Vagina (tissue), 2 donors: Measurements from ENCODE around the gene NCAPD2.

Experiments
- CTCF ChIP-seq, 3 experiments: fragments of 450-650 bp in 2 of 3; fragments of 200-600 bp in 1 of 3; sonication (generic) in 1 of 3; IDR thresholded peaks; one replicate each; pipeline ENCODE4 v1.5.1; 2017 to 2019; ENCODE audit warnings: antibody characterized with exemption in 3 of 3, mild to moderate bottlenecking in 2 of 3, moderate library complexity in 2 of 3
- POLR2A ChIP-seq, 2 donors: fragments of 450-650 bp; IDR thresholded peaks; one replicate each; pipeline ENCODE4 v1.6.1; 2017; ENCODE audit warnings: antibody characterized with exemption in 2 of 2, mild to moderate bottlenecking in 2 of 2, moderate library complexity in 2 of 2

GRCh38 chr12:6524648-6525047 lies 30.7 kb downstream of the NCAPD2 start:
- TF ChIP-seq CTCF (IDR thresholded peaks at IDR 0.05) (no peak), POLR2A (IDR thresholded peaks at IDR 0.05) (no peak)
